ENCODE measurements around the gene ARHGEF19.
"Not testable (repeated sequence)": the region's sequence is repeated elsewhere in the genome, so short reads cannot be mapped to it uniquely, and the experiment has no call there.

ARHGEF19 gene

DNA sequence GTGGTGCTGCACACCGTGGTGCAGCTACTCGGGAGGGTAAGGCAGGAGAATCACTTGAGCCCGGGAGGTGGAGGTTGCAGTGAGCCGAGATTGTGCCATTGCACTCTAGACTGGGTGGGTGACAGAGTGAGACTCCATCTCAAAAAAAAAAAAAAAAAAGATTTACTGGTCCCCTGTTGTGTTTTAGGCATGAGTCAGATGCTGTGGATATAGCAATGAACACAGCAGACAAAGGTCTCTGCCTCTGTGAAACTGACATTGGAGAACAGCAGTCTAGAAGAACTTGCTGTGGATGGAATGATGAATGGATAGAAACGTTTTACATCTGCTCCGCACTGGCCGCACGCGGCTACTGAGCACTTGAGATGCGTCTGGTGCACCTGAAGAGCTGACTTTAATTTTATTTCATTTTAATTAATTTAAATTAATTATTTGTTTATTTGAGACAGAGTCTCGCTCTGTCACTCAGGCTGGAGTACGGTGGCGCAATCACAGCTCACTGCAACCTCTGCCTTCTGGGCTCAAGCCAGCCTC lies 32.1 kb downstream of the ARHGEF19 start:
- peak; percentile 68 for DNase-seq (ENCODE audit: low read depth)

GRCh38 chr1:16178596-16179497 lies 33.6 kb downstream of the ARHGEF19 start:
- no peak for DNase-seq (ENCODE audit: low read depth)

DNA sequence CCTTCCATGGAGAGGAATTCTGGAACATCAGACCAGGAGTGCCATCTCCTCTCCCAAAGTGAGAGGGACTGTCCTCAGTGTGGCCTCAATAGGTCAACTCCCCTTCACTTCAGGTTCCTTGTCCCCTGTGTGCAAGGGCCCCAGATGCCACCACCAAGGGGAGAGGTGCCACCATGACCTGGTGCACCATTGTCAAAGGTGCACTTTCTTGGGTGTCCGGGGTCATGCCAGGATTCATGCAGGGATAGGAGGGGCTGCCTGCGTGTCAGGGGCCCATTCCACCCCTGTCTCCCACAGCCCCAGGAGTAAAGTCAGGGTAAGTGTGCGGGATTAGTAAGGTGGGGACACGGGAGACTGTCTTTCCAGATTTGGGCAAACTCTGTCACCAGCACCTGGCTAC lies 35.1 kb downstream of the ARHGEF19 start:
- DNase-seq (ENCODE audit: low read depth) = no peak

DNA sequence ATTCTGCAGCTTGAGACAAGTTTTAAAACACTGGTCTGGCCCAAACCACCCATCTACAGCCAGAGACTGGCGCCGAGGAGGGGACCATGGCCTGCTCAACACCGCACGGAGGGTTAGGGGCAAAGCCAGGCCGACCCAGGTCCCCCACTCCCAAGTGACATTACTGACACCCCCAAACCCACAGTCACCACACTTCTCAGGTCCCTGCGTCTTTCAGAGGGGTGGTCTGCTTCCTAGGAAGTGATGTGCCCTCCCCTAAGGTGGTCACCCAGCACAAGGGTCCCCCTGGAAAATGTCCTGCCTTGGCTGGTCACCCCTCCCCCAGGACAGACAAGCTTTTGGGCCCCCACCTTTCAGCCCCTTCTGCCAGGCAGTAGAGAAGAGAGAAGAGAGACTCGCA lies 35.8 kb downstream of the ARHGEF19 start:
- DNase-seq (ENCODE audit: low read depth) = no peak

DNA sequence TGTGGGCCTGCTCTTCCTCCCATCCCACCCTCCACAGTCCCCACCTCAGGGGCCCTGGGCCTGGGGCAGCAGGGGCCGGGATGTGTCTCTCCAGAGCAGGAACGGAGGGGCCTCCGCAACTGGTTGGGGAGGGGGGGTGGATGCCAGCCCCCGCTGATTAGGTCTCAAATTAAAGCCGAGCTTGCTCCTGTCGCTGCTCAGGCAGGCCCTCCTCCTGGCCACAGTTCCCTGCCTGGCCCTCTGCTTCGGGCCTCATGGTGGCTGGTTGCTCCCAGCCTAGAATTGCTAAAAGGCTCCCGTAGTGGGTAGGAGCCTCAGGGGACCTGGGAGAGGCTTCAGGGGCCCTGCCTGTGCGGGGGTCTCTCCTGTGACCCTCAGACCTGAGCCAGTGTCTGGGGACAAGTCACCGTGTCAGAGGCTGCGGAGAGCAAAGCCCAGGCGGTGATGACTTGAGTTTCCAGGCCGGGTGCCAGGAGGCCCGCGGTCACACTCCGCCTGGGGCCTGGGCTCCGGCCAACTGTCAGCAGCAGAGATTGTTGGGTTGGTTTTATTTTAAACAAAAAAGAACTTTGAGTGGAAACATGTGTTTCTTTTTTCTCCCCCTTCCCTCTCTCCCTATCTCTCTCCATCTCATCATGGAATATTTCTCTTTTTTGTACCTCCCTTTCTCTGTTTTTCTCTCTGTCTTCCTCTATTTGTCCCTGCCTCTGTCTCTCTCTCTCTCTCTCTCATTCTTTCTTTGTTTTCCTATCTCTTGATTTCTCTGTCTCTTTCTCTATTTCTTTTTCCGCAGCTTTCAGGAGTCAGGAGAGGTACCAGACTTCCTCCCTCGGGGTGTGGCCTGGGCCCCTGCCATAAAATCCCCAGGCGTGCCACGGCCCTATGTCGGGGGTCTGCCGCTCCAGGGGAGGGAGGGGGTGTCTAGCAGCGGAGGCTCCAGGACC lies 36.6 kb downstream of the ARHGEF19 start:
- DNase-seq (ENCODE audit: low read depth) = peak; percentile 92

GRCh38 chr1:16174886-16175598 lies 37.4 kb downstream of the ARHGEF19 start:
- DNase-seq (ENCODE audit: low read depth) = no peak

DNA sequence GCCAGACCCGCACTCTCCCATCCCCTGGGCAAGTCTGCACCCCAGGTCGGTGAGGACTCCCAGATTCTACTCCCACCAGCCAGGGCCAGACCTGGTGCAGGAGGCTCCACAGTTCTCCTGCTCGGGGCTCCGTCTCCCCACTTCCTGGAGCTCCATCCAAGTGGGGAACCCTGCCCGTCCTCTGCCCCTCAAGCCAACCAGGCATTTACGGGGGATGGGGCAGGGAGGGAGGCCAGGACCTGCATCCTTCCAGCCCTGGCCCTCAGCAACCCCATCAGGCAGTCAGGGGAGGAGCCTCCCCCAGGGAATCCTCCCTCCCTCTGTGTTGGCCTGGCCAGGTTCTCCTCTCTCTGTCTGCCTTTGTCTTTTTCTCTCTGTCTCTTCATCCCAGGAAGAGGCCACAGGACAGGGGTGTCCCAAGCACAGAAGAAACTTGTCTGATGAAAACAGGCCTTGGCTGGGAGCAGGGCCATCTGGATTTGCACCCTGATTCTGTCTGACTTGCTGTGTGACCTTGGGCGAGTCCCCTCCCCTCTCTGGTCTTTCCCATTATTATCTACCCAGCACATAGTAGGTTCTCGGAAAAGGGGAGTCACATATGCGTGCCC lies 38.1 kb downstream of the ARHGEF19 start:
- no peak for DNase-seq (ENCODE audit: low read depth)

DNA sequence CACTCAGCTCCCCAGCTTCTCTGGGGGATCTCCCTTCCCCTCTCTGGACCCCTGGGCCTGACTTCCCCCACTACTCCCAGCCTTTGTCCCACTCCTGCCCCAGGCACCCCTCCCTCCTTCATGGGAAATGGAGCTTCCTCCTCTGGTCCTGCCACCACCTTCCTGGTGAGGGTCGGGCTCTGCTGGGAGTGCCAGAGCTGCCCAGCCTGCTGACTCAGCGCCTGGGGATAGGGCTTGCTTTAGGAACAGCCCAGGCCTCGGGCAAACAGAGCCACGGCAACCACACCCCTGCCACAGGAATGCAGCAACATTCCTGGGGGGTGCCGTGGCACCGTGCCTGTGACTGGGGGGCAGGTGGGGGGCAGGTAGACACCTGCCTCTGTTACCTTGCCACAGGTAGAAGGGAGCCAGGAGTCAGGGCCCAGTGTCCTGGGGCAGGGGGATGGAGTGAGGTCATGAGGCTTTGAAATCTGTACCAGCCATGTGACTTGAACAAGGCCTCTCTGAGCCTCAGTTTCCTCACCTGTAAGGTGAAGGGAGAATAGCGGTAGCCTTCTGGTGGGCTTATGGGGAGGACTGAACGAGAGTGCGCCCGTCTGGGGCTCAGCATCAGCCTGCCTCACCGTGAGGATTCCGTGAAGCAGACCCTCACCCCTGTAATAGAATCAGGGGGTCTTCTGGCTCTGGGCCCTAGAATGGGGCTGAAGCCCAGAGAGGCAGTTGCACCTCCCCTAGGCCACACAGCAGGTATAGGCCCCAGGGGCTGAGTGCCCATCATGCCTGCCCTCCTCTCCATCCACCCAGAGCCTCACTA lies 38.8 kb downstream of the ARHGEF19 start:
- DNase-seq (ENCODE audit: low read depth) = peak; percentile 77

DNA sequence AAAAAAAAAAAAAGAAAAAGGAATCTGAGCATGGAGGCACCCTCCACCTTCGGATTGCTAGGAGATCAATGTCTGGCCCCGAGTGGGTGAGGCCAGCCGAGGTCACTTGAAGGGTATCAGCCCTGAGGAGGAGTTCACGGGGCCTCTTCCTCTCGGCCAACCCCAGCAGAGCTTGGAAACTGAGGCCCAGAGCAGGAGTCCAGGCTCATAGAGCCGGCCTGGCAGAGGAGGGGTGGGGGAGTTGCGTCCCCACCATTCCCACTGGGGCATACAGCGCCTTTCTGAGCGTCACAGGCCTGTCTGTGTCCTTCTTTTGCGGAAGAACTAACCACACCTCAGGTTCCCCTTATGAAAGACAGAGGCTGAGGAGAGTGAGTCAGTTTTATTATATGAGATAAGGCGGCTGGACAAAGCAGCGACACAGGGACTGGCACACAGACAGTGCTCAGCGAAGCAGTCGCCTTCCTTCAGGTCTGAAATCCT lies 39.4 kb downstream of the ARHGEF19 start:
- peak; percentile 79 for DNase-seq (ENCODE audit: low read depth)

GRCh38 chr1:16172218-16172830 lies 40.1 kb downstream of the ARHGEF19 start:
- no peak for DNase-seq (ENCODE audit: low read depth)

GRCh38 chr1:16171314-16172151 lies 40.9 kb downstream of the ARHGEF19 start:
- no peak for DNase-seq (ENCODE audit: low read depth)

GRCh38 chr1:16170283-16170673 lies 42.2 kb downstream of the ARHGEF19 start:
- no peak for DNase-seq (ENCODE audit: low read depth)

DNA sequence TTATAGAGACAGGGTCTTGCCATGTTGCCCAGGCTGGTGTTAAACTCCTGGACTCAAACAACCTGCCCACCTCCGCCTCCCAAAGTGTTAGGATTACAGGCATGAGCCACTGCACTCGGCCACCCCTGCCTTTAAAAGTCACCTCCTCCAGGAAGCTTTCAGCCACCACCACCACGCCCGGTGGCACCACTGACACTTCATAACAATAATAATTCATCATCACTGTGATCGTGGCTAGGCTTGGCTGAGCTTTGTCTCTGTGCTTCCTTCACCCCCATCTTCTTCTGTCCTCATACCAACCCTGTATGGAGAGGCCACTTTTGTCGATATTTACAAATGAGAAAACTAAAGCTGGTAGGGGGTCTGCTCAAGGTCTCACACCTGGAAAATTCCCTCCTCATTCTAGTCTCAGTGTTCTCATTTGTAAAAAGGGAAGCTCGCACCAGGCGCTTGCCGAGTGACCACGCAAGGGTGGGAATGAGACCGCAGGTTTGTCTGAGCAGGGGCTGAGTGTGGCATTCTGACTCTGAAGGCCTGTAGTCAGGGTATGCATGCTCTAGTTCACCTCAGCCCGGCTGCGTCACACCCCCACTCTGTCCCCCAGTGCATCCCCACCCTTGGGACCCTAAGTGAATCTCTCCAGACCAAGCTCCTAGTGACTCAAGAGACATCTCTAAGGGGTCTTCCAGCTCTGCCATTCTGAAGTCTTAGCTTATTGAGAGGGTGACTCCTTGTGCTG lies 43.7 kb downstream of the ARHGEF19 start:
- DNase-seq (ENCODE audit: low read depth) = no peak

GRCh38 chr1:16168144-16168495 lies 44.3 kb downstream of the ARHGEF19 start:
- not testable (repeated sequence) for DNase-seq (ENCODE audit: low read depth)

GRCh38 chr1:16167331-16168143 lies 44.9 kb downstream of the ARHGEF19 start:
- peak; percentile 43 for DNase-seq (ENCODE audit: low read depth)

DNA sequence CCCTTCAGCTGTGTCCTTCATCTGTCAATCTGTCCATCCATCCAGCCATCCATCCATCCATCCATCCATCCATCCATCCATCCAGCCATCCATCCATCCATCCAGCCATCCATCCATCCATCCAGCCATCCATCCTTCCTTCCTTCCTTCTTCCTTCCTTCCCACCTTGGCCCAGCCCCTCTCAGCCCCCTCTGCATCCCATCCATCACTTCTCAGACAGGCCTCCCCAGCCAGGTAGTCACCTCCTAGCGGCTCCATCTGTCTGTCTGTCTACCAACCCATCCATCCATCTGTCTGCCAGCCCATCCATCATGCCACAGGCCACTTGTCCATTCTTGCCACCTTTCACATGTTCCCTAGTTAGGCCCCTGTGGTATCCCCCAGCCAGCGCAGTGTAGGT lies 46.3 kb downstream of the ARHGEF19 start:
- no peak for DNase-seq (ENCODE audit: low read depth)

- DNase-seq (ENCODE audit: low read depth) = no peak
Measured at GRCh38 chr1:16165548-16165947, 46.9 kb downstream of the ARHGEF19 start.

DNA sequence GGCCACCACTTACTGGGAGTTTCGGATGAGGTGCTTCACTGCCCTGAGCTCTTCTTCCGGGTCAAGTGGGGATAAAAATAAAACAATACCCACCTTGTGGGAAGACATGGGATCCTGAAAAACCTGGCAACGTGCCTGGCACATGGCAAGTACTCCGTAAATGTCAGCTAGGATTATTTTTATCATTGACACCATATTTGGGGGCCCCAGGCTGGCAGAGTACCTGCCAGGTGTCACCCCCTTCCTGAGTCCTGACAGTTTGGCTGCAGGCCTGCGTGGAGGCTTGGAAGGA lies 47.4 kb downstream of the ARHGEF19 start:
- DNase-seq (ENCODE audit: low read depth) = no peak

All from iris pigment epithelial cell (primary cell).